ENCODE data around the gene HOXA2.

HOXA2 gene

GRCh38 chr7:27114881-27115220 is 12.4 kb upstream of the HOXA2 start:
- TF ChIP-seq, protein P1, sequence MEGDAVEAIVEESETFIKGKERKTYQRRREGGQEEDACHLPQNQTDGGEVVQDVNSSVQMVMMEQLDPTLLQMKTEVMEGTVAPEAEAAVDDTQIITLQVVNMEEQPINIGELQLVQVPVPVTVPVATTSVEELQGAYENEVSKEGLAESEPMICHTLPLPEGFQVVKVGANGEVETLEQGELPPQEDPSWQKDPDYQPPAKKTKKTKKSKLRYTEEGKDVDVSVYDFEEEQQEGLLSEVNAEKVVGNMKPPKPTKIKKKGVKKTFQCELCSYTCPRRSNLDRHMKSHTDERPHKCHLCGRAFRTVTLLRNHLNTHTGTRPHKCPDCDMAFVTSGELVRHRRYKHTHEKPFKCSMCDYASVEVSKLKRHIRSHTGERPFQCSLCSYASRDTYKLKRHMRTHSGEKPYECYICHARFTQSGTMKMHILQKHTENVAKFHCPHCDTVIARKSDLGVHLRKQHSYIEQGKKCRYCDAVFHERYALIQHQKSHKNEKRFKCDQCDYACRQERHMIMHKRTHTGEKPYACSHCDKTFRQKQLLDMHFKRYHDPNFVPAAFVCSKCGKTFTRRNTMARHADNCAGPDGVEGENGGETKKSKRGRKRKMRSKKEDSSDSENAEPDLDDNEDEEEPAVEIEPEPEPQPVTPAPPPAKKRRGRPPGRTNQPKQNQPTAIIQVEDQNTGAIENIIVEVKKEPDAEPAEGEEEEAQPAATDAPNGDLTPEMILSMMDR (IDR thresholded peaks at IDR 0.05), result no peak

DNA sequence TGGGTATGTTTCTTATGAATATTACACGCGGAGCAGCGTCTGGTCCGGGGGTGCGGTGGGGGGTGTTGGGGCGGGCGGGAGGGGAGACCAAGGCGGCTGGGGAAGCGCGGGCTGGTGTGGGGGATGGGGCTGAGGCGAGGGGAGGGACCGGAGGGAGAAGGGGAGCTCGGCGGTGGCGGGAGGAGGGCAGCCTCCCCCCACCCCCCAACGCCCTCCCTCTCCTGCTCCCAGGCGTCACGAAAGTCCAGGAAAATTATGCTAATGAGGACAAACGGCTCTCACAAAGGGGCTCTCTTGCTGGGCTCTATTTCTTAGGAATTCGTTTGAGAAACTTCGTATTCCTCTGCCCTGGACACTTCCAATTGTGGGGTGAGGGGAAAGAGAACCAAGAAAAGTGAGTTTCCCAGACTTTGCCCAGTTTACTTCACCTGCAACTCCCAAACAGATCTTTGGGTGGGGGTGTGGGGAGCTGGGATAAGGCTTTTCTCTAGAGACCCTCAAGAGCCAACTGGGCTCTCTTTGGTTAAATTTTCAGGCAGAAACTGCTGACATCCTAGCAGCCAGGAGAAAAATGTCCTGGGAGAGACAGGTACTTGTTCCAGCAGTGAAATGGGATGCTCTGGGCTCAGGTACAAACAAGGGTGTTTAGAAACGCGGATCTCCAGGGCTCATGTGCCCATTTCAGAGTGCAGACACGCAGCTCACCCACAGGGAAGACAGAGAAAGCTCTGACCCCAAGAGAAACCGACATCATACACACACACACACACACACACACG is 11.7 kb upstream of the HOXA2 start:
- TF ChIP-seq, protein P1 (IDR thresholded peaks at IDR 0.05), result no peak

DNA sequence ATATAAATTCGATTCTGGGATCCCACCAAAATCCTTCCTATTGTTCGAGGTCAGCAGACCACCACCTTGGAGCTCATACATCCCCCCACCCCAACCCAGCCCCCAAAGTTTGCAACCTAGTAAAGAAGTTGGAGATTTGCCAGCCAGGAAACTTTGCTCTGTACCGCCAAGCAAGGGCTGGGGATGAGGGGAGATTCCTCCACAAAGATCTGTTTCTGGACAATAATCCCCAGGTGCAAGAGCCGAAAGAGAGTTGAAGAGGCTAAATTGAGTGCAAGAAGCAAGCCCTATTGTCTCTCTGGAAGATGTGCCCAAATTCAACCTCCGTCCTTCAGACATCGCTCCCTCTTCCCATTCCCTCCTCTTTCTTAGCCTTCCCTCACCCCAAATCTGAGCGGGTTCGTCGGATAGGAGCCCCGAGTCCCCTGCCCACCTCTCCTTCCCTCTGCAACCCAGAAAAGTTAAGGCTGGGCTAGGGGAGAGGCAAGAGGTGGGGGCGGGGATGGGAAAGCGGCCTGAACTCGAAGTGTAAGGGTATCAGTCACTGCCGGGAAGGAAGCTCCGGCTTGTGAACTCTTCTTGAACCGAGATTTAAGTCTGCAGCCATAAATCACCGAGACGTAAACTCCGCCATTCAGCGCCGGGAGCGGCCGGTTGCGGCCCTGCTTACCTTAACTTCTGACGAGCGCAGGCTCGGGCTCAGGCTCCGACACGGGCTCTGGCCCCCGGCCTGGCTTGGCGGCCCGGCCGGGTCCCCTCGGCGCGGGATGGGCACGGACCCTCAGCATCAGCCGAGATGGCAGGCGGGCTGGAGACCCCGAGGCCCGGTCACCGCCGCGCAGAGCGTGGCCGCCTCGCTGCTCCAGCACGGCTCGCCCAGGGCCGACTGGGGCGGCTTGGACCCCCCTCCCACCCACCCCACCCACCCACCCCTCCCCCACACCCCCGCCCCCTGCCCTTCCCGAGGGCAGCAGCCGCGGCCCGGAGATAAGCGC is 10.8 kb upstream of the HOXA2 start:
- TF ChIP-seq, protein P1 (IDR thresholded peaks at IDR 0.05), result no peak

- TF ChIP-seq, protein P1 (IDR thresholded peaks at IDR 0.05), result no peak
Measured at GRCh38 chr7:27112361-27112760, 9.9 kb upstream of the HOXA2 start.

GRCh38 chr7:27111751-27112277 is 9.3 kb upstream of the HOXA2 start:
- TF ChIP-seq, protein P1 (IDR thresholded peaks at IDR 0.05), result no peak

- TF ChIP-seq, protein P1 (IDR thresholded peaks at IDR 0.05), result no peak
Measured at GRCh38 chr7:27111042-27111750, 8.7 kb upstream of the HOXA2 start.
